Panc1 (cell line): Measurements from ENCODE around the gene PRPSAP2. TPM values are rescaled to one million over a fixed set of nuclear protein-coding genes. Genes with fewer than 3 reads are reported as not detected.

ENCODE experiments used
- ATAC-seq: fragments of 200-7000 bp; cut with Tn5 transposase; 2 replicates; pipeline ENCODE4 v1.9.1; 2020; ENCODE audit warnings: mild to moderate bottlenecking, moderate library complexity
- BruUV-seq: library from RNA; stranded (reverse); fragments of 400-500 nt; replicated peaks from 2 replicates; lab custom pipeline; 2021; lab: Mats Ljungman, UMichigan
- CTCF ChIA-PET: fragments of 300-600 bp; sonication (Branson Sonifier 250); formaldehyde crosslinking; loops from one replicate; lab custom pipeline; 2022; ENCODE audit warnings: antibody characterized with exemption; lab: Charles Lee
- POLR2A ChIA-PET: fragments of 300-600 bp; sonication (Branson Sonifier 250); formaldehyde crosslinking; loops from one replicate; lab custom pipeline; 2022; ENCODE audit warnings: antibody characterized with exemption; lab: Charles Lee
- DNase-seq: peaks from one replicate; pipeline ENCODE4 v3.0.0-alpha.2; 2010; ENCODE audit warnings: low read depth, low spot score
- H3K27ac ChIP-seq: 2 replicates; pipeline ENCODE4 v1.5.1; 2011; ENCODE audit warnings: mild to moderate bottlenecking, low read length, inconsistent platforms
- H3K27me3 ChIP-seq: fragments of 200-500 bp; sonication (Bioruptor generic); 2 replicates; pipeline ENCODE4 v1.6.0; 2014; ENCODE audit warnings: low read length, inconsistent platforms; ENCODE audit not compliant: control insufficient read depth, insufficient read depth
- H3K36me3 ChIP-seq: fragments of 200-500 bp; sonication (Bioruptor generic); 2 replicates; pipeline ENCODE4 v1.5.1; 2014; ENCODE audit warnings: inconsistent platforms, mild to moderate bottlenecking, low read length, moderate library complexity; ENCODE audit not compliant: control insufficient read depth, insufficient read depth
- H3K4me1 ChIP-seq: 2 replicates; pipeline ENCODE4 v1.5.1; 2011; ENCODE audit warnings: inconsistent platforms, mild to moderate bottlenecking, low read length, moderate library complexity; ENCODE audit not compliant: control insufficient read depth, insufficient read depth
- H3K4me3 ChIP-seq, 2 experiments: 2 replicates each; pipeline ENCODE4 v1.5.1; 2011 to 2012; ENCODE audit warnings: low read depth in 2 of 2, low read length in 2 of 2, mild to moderate bottlenecking in 2 of 2, inconsistent platforms in 1 of 2, moderate library complexity in 1 of 2
- H3K9me3 ChIP-seq: fragments of 200-500 bp; sonication (Bioruptor generic); 2 replicates; pipeline ENCODE4 v1.5.1; 2014; ENCODE audit warnings: low read depth, mild to moderate bottlenecking, inconsistent platforms, low read length, moderate library complexity; ENCODE audit not compliant: control insufficient read depth, insufficient read depth
- POLR2AphosphoS5 ChIP-seq: IDR thresholded peaks from 2 replicates; pipeline ENCODE4 v1.6.1; 2012; ENCODE audit warnings: mild to moderate bottlenecking, low read depth, low read length, moderate library complexity
- SIN3A ChIP-seq: IDR thresholded peaks from 2 replicates; pipeline ENCODE4 v1.6.1; 2012; ENCODE audit warnings: low read depth, mild to moderate bottlenecking, low read length, moderate library complexity, borderline replicate concordance; ENCODE audit not compliant: insufficient read depth
- TCF7L2 ChIP-seq: IDR thresholded peaks from 2 replicates; pipeline ENCODE4 v1.6.1; 2011; ENCODE audit warnings: mild to moderate bottlenecking, low read depth, low read length, inconsistent platforms
- in situ Hi-C: cut with HindIII; loops from 2 replicates; pipeline ENCODE4 v1.10.0; 2016; ENCODE audit warnings: low sequenced_read_pairs, low pct_unique_long_range_greater_than_20kb
- intact Hi-C: fragments of 100-400 bp; cut with micrococcal nuclease; formaldehyde crosslinking; loops from one replicate; pipeline ENCODE4 v1.10.0; 2022; ENCODE audit not compliant: unreplicated experiment
- total RNA-seq: library from RNA; stranded (reverse); gene quantifications from one replicate; pipeline ENCODE4 v1.2.1, GENCODE V29; 2021; ENCODE audit not compliant: unreplicated experiment
- TF ChIP-seq, protein P1 (sequence below), 2 experiments: IDR thresholded peaks; 2 replicates each; pipeline ENCODE4 v1.6.1; 2011 to 2012; ENCODE audit warnings: low read depth in 2 of 2, control low read depth in 1 of 2, low read length in 1 of 2, mild to moderate bottlenecking in 1 of 2, moderate library complexity in 1 of 2; ENCODE audit not compliant: insufficient read depth in 1 of 2
- TF ChIP-seq, protein P2 (sequence below): fragments of 450-650 bp; IDR thresholded peaks from 2 replicates; pipeline ENCODE4 v1.5.1; 2017; ENCODE audit warnings: mild to moderate bottlenecking

Gene PRPSAP2
- total RNA-seq, 1 experiment from 2014 or later, result 25.3 TPM

DNA sequence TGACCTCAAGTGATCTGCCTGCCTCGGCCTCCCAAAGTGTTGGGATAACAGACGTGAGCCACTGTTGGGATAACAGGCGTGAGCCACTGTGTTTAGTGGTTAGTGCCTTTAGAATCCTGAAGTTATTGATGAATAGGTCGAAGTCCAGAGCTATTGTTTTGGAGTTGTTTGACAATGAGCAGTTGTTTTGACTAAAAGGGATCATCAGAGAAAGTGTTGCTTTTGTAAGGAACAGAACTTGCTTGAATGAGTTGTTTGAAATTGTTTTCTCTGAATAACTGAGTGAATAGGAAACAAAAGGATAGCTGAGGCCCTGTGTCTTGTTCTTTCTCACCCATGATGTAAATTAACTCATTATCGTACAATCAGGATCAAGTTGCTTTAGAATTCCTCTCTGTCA, 46.6 kb downstream of the PRPSAP2 start:
- intact Hi-C loops (no loop called here), in situ Hi-C loops (no loop called here)
- DNase-seq (no peak), ATAC-seq (no peak)
- no peak overlapping the region for H3K27ac ChIP-seq
- TF ChIP-seq, protein P1, sequence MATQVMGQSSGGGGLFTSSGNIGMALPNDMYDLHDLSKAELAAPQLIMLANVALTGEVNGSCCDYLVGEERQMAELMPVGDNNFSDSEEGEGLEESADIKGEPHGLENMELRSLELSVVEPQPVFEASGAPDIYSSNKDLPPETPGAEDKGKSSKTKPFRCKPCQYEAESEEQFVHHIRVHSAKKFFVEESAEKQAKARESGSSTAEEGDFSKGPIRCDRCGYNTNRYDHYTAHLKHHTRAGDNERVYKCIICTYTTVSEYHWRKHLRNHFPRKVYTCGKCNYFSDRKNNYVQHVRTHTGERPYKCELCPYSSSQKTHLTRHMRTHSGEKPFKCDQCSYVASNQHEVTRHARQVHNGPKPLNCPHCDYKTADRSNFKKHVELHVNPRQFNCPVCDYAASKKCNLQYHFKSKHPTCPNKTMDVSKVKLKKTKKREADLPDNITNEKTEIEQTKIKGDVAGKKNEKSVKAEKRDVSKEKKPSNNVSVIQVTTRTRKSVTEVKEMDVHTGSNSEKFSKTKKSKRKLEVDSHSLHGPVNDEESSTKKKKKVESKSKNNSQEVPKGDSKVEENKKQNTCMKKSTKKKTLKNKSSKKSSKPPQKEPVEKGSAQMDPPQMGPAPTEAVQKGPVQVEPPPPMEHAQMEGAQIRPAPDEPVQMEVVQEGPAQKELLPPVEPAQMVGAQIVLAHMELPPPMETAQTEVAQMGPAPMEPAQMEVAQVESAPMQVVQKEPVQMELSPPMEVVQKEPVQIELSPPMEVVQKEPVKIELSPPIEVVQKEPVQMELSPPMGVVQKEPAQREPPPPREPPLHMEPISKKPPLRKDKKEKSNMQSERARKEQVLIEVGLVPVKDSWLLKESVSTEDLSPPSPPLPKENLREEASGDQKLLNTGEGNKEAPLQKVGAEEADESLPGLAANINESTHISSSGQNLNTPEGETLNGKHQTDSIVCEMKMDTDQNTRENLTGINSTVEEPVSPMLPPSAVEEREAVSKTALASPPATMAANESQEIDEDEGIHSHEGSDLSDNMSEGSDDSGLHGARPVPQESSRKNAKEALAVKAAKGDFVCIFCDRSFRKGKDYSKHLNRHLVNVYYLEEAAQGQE (IDR thresholded peaks at IDR 0.05; ENCODE audit: insufficient read depth in 1 of 2, low read depth in 2 of 2, low read length in 1 of 2), result no peak
- TF ChIP-seq POLR2AphosphoS5 (no peak), SIN3A (no peak), TCF7L2 (no peak)
- TF ChIP-seq, protein P2, sequence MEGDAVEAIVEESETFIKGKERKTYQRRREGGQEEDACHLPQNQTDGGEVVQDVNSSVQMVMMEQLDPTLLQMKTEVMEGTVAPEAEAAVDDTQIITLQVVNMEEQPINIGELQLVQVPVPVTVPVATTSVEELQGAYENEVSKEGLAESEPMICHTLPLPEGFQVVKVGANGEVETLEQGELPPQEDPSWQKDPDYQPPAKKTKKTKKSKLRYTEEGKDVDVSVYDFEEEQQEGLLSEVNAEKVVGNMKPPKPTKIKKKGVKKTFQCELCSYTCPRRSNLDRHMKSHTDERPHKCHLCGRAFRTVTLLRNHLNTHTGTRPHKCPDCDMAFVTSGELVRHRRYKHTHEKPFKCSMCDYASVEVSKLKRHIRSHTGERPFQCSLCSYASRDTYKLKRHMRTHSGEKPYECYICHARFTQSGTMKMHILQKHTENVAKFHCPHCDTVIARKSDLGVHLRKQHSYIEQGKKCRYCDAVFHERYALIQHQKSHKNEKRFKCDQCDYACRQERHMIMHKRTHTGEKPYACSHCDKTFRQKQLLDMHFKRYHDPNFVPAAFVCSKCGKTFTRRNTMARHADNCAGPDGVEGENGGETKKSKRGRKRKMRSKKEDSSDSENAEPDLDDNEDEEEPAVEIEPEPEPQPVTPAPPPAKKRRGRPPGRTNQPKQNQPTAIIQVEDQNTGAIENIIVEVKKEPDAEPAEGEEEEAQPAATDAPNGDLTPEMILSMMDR, result no peak
- no peaks in the 10 kb centered on the region for H3K9me3 ChIP-seq
- BruUV-seq, result no TSS peak
- no peaks in the 10 kb centered on the region for H3K27me3 ChIP-seq
- H3K36me3 ChIP-seq, result no peaks in the 10 kb centered on the region; the same call in 1 of the 2 replicates
- no peaks in the 10 kb centered on the region for H3K4me1 ChIP-seq
- POLR2A ChIA-PET, result no interaction called here
- CTCF ChIA-PET, result no interaction called here
- no peak overlapping the region for H3K4me3 ChIP-seq

DNA sequence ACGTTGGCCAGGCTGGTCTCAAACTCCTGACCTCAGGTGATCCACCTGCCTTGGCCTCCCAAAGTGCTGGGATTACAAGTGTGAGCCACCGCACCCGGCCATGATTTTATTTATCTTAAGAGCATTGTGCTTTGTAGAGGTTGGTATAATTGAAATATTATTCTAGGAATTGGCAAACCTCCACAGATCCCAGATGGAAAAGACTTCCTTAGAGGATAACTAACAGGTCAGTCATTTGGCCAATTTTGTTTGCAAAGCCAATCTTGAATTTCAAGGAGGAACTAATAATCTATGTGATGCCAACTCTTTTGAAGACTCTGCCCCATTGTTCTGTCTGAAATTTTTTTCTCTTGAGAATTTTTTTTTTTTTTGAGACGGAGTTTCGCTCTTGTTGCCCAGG, 47.3 kb downstream of the PRPSAP2 start:
- POLR2A ChIA-PET, result no interaction called here
- intact Hi-C loops (no loop called here), in situ Hi-C loops (no loop called here)
- no peak for ATAC-seq
- H3K4me1 ChIP-seq, result no peaks in the 10 kb centered on the region
- no peaks in the 10 kb centered on the region for H3K9me3 ChIP-seq
- DNase-seq, result no peak
- CTCF ChIA-PET, result no interaction called here
- no TSS peak for BruUV-seq
- no peak overlapping the region for H3K4me3 ChIP-seq
- no peaks in the 10 kb centered on the region for H3K27me3 ChIP-seq
- H3K27ac ChIP-seq, result no peak overlapping the region
- TF ChIP-seq, protein P1 (IDR thresholded peaks at IDR 0.05; ENCODE audit: insufficient read depth in 1 of 2, low read depth in 2 of 2, low read length in 1 of 2), result no peak
- TF ChIP-seq POLR2AphosphoS5, result no peak
- no peak for TF ChIP-seq SIN3A
- TF ChIP-seq, protein P2, result no peak
- no peak for TF ChIP-seq TCF7L2
- no peaks in the 10 kb centered on the region; the same call in 1 of the 2 replicates for H3K36me3 ChIP-seq
